HepG2 (cell line): ENCODE data around the gene TMEM120A. TPM values are rescaled to one million over a fixed set of nuclear protein-coding genes. Genes with fewer than 3 reads are reported as not detected.

Source experiments
- ADNP ChIP-seq: sonication (generic); formaldehyde crosslinking; IDR thresholded peaks from 2 replicates; pipeline ENCODE4 v1.4.0; 2020; ENCODE audit warnings: missing genetic modification reagents
- FOXM1 ChIP-seq: sonication (generic); formaldehyde crosslinking; IDR thresholded peaks from 2 replicates; pipeline ENCODE4 v1.5.0; 2020; ENCODE audit warnings: missing genetic modification reagents
- POLR2A ChIP-seq, 2 experiments: IDR thresholded peaks; 2 replicates each; pipeline ENCODE4 v1.6.1; 2011; ENCODE audit warnings: low read depth in 2 of 2, low read length in 2 of 2, mild to moderate bottlenecking in 1 of 2, moderate library complexity in 1 of 2; ENCODE audit not compliant: insufficient read depth in 1 of 2
- ZBTB20 ChIP-seq: sonication (generic); formaldehyde crosslinking; IDR thresholded peaks from 2 replicates; pipeline ENCODE4 v1.8.1; 2023; ENCODE audit warnings: missing genetic modification reagents, low read depth, mild to moderate bottlenecking, borderline replicate concordance
- ZIK1 ChIP-seq: sonication (generic); formaldehyde crosslinking; IDR thresholded peaks from 2 replicates; pipeline ENCODE4 v1.5.0; 2020; ENCODE audit warnings: mild to moderate bottlenecking, low read depth, missing genetic modification reagents, borderline replicate concordance
- ZNF468 ChIP-seq: sonication (generic); formaldehyde crosslinking; IDR thresholded peaks from 2 replicates; pipeline ENCODE4 v1.8.0; 2022; ENCODE audit warnings: mild to moderate bottlenecking, moderate library complexity, missing genetic modification reagents
- ZNF510 ChIP-seq: sonication (generic); formaldehyde crosslinking; IDR thresholded peaks from 2 replicates; pipeline ENCODE4 v1.4.0; 2020; ENCODE audit warnings: low read depth, mild to moderate bottlenecking, missing genetic modification reagents
- ZNF569 ChIP-seq: sonication (generic); formaldehyde crosslinking; IDR thresholded peaks from 2 replicates; pipeline ENCODE4 v1.5.0; 2020; ENCODE audit warnings: mild to moderate bottlenecking, missing genetic modification reagents, moderate library complexity, borderline replicate concordance
- polyA plus RNA-seq, 8 experiments: library from polyadenylated mRNA; depleted of rRNA in 3 of 8; stranded (reverse) in 7 of 8; unstranded in 1 of 8; fragments of >200 nt; fragmentation: Illumina TruSeq in 4 of 8; extraction: Trizol in 4 of 8; gene quantifications; 2 replicates each; pipeline versions ENCODE4 v1.2.1 to v1.2.3, GENCODE V29; 2011 to 2016; ENCODE audit warnings: low read depth in 4 of 8, missing spikeins in 1 of 8, mixed read lengths in 1 of 8; ENCODE audit not compliant: insufficient read depth in 1 of 8
- total RNA-seq, 5 experiments: library from RNA; depleted of rRNA; stranded (reverse); fragments of >200 nt; fragmentation: Illumina TruSeq; extraction: Trizol; gene quantifications; 2 replicates each; pipeline ENCODE4 v1.2.3, GENCODE V29; 2016; ENCODE audit warnings: low read depth in 1 of 5
- TF ChIP-seq, protein P1 (sequence below): IDR thresholded peaks from 2 replicates; pipeline ENCODE4 v1.6.1; 2016; ENCODE audit warnings: missing compliant biosample characterization, missing genetic modification reagents, borderline replicate concordance
- TF ChIP-seq, protein P2 (sequence below): sonication (generic); formaldehyde crosslinking; IDR thresholded peaks from 2 replicates; pipeline ENCODE4 v1.5.0; 2020; ENCODE audit warnings: missing genetic modification reagents
- TF ChIP-seq, protein P3 (sequence below): sonication (generic); formaldehyde crosslinking; IDR thresholded peaks from 2 replicates; pipeline ENCODE4 v1.5.0; 2020; ENCODE audit warnings: mild to moderate bottlenecking, missing genetic modification reagents, borderline replicate concordance

Gene TMEM120A
- total and polyA plus RNA-seq, 2 of the 13 experiments (the other 11 are each of a cell fraction or from before 2014, with no cell fraction given) = 40.3 to 102 TPM

DNA sequence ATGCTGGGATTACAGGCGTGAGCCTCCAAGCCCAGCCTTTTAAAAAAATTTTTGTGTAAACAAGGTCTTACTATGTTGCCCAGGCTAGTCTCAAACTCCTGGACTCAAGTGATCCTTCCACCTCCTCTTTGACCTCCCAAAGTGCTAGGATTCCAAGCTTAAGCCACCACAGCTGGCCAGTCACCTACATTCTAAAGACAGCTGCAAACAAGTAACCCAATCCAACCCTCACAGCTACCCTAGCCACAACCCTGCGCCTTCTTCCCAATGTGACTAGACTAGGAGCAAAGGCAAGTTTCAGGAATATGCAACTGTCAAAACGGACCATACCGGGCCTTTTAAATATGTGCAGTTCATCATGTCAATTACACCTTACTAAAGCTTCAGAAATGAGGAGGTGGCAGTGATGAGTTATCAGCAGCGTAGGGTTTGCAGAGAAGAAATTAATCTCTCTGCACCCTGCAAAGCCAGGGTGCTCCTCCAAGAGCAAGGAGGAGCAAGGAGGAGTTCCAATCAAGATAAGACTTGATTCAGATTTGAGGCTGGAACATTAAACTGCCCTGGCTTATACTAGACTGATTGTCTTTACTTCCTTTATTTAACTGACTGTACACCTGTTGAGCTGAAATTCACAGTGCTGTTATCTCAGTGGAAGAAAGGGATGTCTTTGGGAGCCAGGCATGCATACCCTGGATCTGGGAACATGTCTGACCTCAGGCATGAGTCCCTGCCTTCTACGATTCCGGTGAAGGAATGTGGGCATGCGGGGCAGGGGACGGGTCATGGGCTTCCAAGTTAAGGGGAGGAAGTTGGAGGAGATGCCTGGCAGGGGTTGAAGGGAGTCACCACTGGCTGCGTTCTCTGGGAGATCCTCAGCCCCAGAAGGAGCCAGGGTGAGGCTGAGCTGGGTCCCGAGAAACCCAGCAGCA, 15.5 kb upstream of the TMEM120A start (continued):
- no peak for TF ChIP-seq ZNF510 (CRISPR knock-in tag)
- TF ChIP-seq ADNP = no peak
- no peak for TF ChIP-seq POLR2A (IDR thresholded peaks at IDR 0.05; ENCODE audit: insufficient read depth in 1 of 2, low read depth in 2 of 2, low read length in 2 of 2)
- TF ChIP-seq ZBTB20 = no peak
- TF ChIP-seq, protein P1, sequence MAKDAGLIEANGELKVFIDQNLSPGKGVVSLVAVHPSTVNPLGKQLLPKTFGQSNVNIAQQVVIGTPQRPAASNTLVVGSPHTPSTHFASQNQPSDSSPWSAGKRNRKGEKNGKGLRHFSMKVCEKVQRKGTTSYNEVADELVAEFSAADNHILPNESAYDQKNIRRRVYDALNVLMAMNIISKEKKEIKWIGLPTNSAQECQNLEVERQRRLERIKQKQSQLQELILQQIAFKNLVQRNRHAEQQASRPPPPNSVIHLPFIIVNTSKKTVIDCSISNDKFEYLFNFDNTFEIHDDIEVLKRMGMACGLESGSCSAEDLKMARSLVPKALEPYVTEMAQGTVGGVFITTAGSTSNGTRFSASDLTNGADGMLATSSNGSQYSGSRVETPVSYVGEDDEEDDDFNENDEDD (CRISPR knock-in tag) = no peak
- TF ChIP-seq FOXM1 = no peak
- TF ChIP-seq, protein P2, sequence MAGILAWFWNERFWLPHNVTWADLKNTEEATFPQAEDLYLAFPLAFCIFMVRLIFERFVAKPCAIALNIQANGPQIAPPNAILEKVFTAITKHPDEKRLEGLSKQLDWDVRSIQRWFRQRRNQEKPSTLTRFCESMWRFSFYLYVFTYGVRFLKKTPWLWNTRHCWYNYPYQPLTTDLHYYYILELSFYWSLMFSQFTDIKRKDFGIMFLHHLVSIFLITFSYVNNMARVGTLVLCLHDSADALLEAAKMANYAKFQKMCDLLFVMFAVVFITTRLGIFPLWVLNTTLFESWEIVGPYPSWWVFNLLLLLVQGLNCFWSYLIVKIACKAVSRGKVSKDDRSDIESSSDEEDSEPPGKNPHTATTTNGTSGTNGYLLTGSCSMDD = no peak
- TF ChIP-seq ZNF569 (CRISPR knock-in tag) = no peak
- no peak for TF ChIP-seq ZIK1
- TF ChIP-seq, protein P3, sequence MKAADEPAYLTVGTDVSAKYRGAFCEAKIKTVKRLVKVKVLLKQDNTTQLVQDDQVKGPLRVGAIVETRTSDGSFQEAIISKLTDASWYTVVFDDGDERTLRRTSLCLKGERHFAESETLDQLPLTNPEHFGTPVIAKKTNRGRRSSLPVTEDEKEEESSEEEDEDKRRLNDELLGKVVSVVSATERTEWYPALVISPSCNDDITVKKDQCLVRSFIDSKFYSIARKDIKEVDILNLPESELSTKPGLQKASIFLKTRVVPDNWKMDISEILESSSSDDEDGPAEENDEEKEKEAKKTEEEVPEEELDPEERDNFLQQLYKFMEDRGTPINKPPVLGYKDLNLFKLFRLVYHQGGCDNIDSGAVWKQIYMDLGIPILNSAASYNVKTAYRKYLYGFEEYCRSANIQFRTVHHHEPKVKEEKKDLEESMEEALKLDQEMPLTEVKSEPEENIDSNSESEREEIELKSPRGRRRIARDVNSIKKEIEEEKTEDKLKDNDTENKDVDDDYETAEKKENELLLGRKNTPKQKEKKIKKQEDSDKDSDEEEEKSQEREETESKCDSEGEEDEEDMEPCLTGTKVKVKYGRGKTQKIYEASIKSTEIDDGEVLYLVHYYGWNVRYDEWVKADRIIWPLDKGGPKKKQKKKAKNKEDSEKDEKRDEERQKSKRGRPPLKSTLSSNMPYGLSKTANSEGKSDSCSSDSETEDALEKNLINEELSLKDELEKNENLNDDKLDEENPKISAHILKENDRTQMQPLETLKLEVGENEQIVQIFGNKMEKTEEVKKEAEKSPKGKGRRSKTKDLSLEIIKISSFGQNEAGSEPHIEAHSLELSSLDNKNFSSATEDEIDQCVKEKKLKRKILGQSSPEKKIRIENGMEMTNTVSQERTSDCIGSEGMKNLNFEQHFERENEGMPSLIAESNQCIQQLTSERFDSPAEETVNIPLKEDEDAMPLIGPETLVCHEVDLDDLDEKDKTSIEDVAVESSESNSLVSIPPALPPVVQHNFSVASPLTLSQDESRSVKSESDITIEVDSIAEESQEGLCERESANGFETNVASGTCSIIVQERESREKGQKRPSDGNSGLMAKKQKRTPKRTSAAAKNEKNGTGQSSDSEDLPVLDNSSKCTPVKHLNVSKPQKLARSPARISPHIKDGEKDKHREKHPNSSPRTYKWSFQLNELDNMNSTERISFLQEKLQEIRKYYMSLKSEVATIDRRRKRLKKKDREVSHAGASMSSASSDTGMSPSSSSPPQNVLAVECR (CRISPR knock-in tag) = no peak
- TF ChIP-seq ZNF468 (CRISPR knock-in tag) = no peak
- TF ChIP-seq, all 625 proteins: peak for 0
